GM12801 (cell line): ENCODE results near the gene TTLL11.

Source experiments
- TF ChIP-seq, protein P1 (sequence below): IDR thresholded peaks from one replicate; pipeline ENCODE4 v1.5.1; 2011; ENCODE audit warnings: control low read depth; ENCODE audit not compliant: insufficient read length; ENCODE audit errors: extremely low read depth

TTLL11 gene

DNA sequence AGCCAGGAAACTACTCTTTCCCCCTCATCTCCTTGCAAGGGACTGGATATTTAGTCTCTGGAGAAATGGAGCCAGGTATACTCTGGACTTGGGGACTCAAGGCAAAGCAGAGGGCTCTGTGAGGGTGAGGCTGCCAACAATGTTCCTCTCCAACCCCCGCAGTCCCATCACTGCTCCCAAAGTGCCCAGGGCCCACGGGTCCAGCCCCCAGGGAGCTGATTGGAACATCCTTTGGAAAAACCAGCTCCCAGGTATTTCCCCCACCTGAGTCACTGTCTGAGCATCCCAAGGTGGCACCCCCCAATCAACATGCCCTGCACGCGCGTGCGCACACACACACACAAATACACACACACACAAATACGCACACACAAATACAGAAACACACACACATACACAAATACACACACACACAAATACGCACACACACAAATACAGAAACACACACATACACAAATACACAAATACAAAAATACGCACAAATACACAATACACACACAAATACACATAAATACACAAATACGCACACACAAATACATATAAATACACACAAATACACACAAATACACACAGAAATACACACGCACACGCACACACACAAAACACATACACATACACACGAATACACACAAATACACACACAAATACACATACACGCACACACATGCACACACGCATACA lies 304.3 kb downstream of the TTLL11 start:
- TF ChIP-seq, protein P1, sequence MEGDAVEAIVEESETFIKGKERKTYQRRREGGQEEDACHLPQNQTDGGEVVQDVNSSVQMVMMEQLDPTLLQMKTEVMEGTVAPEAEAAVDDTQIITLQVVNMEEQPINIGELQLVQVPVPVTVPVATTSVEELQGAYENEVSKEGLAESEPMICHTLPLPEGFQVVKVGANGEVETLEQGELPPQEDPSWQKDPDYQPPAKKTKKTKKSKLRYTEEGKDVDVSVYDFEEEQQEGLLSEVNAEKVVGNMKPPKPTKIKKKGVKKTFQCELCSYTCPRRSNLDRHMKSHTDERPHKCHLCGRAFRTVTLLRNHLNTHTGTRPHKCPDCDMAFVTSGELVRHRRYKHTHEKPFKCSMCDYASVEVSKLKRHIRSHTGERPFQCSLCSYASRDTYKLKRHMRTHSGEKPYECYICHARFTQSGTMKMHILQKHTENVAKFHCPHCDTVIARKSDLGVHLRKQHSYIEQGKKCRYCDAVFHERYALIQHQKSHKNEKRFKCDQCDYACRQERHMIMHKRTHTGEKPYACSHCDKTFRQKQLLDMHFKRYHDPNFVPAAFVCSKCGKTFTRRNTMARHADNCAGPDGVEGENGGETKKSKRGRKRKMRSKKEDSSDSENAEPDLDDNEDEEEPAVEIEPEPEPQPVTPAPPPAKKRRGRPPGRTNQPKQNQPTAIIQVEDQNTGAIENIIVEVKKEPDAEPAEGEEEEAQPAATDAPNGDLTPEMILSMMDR, result no peak

GRCh38 chr9:121786998-121787422 lies 306.1 kb downstream of the TTLL11 start:
- TF ChIP-seq, protein P1, result no peak

GRCh38 chr9:121786543-121786948 lies 306.6 kb downstream of the TTLL11 start:
- TF ChIP-seq, protein P1, result no peak

GRCh38 chr9:121785673-121786542 lies 307.2 kb downstream of the TTLL11 start:
- TF ChIP-seq, protein P1, result no peak

DNA sequence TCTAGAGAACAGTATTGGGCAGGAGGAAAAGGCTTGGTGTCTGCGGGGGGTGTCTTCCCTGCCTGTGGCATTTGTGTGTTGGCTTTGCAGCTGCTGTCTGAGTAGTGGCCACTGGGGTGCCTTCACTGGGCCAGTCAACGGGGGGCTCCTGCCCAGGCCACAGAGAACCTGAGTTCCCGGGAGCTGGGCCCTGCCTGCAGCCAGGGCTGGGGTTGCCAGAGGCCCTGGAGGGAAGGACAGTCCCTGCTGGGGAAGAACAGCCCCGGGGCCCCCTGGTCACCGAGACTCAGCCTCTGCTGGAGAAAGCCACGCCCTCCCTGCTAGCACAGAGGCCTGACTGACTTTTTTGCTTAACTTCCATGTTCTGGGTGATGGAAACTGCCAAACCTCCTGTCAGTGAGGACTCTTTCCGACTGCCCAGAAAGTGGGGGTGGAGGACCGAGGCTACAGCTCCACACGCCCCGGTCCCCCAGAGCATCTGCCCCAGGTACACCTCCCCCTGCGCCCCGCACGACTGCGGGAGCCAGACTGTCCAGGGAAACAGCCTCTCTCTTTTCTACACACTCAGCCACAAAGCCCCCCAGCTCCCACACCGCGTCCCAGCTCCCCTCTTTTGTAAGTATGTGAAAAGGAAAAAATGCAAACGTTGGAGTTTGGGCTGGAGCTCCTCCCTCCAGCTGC lies 308.2 kb downstream of the TTLL11 start:
- TF ChIP-seq, protein P1, result no peak

GRCh38 chr9:121783521-121784507 lies 309.3 kb downstream of the TTLL11 start:
- TF ChIP-seq, protein P1, result no peak
